ENCODE results near the gene PTCHD1. TPM values are rescaled to one million over a fixed set of nuclear protein-coding genes. Genes with fewer than 3 reads are reported as not detected.

PTCHD1 gene
- total and polyA plus RNA-seq, 8 donors = under 0.01 to 0.16 (median 0.04) TPM; not detected in 1

- WGBS, 2 donors = 75 to 86% methylated on average over 19 of the region's 19 CpGs
- Histone ChIP-seq H3K9me3 (no peaks in the 10 kb centered on the region), H3K27ac (no peak overlapping the region), H3K27me3 (no peaks in the 10 kb centered on the region), H3K4me1 (no peaks in the 10 kb centered on the region), H3K36me3 (no peaks in the 10 kb centered on the region), H3K4me3 (no peak overlapping the region)
- TF ChIP-seq, protein P1, sequence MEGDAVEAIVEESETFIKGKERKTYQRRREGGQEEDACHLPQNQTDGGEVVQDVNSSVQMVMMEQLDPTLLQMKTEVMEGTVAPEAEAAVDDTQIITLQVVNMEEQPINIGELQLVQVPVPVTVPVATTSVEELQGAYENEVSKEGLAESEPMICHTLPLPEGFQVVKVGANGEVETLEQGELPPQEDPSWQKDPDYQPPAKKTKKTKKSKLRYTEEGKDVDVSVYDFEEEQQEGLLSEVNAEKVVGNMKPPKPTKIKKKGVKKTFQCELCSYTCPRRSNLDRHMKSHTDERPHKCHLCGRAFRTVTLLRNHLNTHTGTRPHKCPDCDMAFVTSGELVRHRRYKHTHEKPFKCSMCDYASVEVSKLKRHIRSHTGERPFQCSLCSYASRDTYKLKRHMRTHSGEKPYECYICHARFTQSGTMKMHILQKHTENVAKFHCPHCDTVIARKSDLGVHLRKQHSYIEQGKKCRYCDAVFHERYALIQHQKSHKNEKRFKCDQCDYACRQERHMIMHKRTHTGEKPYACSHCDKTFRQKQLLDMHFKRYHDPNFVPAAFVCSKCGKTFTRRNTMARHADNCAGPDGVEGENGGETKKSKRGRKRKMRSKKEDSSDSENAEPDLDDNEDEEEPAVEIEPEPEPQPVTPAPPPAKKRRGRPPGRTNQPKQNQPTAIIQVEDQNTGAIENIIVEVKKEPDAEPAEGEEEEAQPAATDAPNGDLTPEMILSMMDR (IDR thresholded peaks at IDR 0.05) = no peak
- intact Hi-C loops (cut with DNase I) = no loop called here
- ATAC-seq (no peak), DNase-seq (no peak), FAIRE-seq (no peak)
Measured at GRCh38 chrX:23381099-23382087, 46.7 kb downstream of the PTCHD1 start.

DNA sequence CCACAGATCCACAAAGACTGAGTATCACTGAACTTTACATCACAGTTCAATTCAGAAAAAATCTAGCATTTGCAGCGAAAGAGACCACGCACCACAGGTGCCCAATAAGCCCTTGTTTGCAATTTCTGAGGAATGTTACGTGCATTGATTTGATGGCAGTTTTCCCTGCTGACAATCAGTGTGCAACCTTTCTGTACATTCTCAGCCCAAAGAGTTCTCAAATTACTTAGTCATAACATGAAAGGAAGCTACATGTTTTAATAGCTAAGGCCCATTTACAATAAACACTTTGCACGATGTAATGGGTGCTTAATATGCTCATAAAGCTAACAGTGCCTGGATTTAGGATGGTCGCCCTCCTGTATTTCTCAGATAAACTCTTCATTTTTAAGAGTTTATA lies 47.9 kb downstream of the PTCHD1 start:
- DNase-seq = no peak
- Histone ChIP-seq H3K27ac (no peak overlapping the region), H3K4me1 (no peaks in the 10 kb centered on the region), H3K36me3 (no peaks in the 10 kb centered on the region), H3K9me3 (no peaks in the 10 kb centered on the region), H3K4me3 (no peak overlapping the region), H3K27me3 (no peaks in the 10 kb centered on the region)
- no peak for FAIRE-seq
- TF ChIP-seq, protein P1 (IDR thresholded peaks at IDR 0.05) = no peak
- intact Hi-C loops (cut with DNase I) = no loop called here
- ATAC-seq = no peak
- WGBS, 2 donors = 72 to 86% methylated on average over 5 of the region's 5 CpGs

DNA sequence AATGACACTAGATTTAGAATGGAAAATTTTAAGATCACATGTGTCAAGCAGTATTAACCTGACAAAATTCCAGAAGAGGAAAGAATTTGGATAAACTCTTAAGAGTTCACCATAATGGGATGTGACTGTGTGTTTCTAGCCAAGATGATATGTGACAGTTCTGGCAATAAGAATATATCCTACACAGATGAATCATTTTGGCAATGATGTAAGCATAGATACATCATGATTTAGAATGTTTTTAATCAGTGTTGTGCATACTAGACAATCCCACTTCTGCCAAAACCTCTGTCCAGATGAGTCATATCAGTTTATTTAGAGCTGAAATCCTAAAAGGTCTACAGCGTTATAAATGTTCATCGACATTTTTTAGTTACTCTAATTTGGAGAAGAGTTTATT lies 48.8 kb downstream of the PTCHD1 start:
- no peaks in the 10 kb centered on the region for H3K4me1 ChIP-seq
- FAIRE-seq (peak; percentile 96), ATAC-seq (no peak), DNase-seq (no peak)
- 81 to 85% methylated on average over 2 of the region's 2 CpGs for WGBS, 2 donors
- TF ChIP-seq, protein P1 (IDR thresholded peaks at IDR 0.05) = no peak
- no peaks in the 10 kb centered on the region for H3K9me3 ChIP-seq
- intact Hi-C loops (cut with DNase I) = no loop called here
- no peaks in the 10 kb centered on the region for H3K27me3 ChIP-seq
- H3K36me3 ChIP-seq = no peaks in the 10 kb centered on the region
- no peak overlapping the region for H3K4me3 ChIP-seq
- no peak overlapping the region for H3K27ac ChIP-seq

DNA sequence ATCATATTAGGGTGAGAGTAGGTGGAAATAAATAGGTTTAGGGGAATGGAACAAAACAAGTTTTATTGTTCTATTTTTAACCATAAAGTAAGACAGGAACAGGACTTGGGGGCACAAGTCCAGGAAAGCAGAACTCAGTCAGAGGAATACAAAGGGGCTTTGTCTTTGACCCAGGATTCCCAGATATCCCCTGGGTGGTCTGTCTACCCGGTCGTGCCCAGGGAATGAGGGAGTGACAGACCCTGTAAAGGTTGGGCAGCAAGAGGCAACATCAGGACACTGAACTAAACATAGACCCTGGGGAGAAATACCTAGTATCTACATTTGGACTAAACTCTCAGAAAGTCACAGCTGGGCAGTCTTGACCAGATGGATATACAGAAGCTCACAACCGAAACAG lies 50.6 kb downstream of the PTCHD1 start:
- 56 to 64% methylated on average over 3 of the region's 3 CpGs for WGBS, 2 donors
- H3K4me3 ChIP-seq = no peak overlapping the region
- DNase-seq (no peak), FAIRE-seq (no peak), ATAC-seq (no peak)
- no peaks in the 10 kb centered on the region for H3K27me3 ChIP-seq
- intact Hi-C loops (cut with DNase I) = no loop called here
- H3K9me3 ChIP-seq = no peaks in the 10 kb centered on the region
- H3K27ac ChIP-seq = no peak overlapping the region
- TF ChIP-seq, protein P1 (IDR thresholded peaks at IDR 0.05) = no peak
- H3K4me1 ChIP-seq = no peaks in the 10 kb centered on the region
- H3K36me3 ChIP-seq = no peaks in the 10 kb centered on the region

GRCh38 chrX:23386260-23386659 lies 51.6 kb downstream of the PTCHD1 start:
- Histone ChIP-seq H3K27ac (no peak overlapping the region), H3K9me3 (no peaks in the 10 kb centered on the region), H3K4me1 (no peaks in the 10 kb centered on the region), H3K4me3 (no peak overlapping the region), H3K36me3 (no peaks in the 10 kb centered on the region), H3K27me3 (no peaks in the 10 kb centered on the region)
- ATAC-seq (no peak), DNase-seq (no peak), FAIRE-seq (peak; percentile 95)
- intact Hi-C loops (cut with DNase I) = no loop called here
- TF ChIP-seq, protein P1 (IDR thresholded peaks at IDR 0.05) = no peak
